SK-N-SH (cell line): ENCODE measurements around the gene ST7. TPM values are rescaled to one million over a fixed set of nuclear protein-coding genes. Genes with fewer than 3 reads are reported as not detected.

Experiments
- CTCF ChIA-PET: fragments of 300-600, 350-600 bp; formaldehyde crosslinking; extraction: SDS; loops from one replicate; lab custom pipeline; 2021; lab: Yijun Ruan, JAX
- POLR2A ChIA-PET: fragments of 350-600 bp; sonication (Branson Sonifier 250); formaldehyde crosslinking; extraction: SDS; loops from one replicate; lab custom pipeline; 2020; ENCODE audit warnings: antibody characterized with exemption, inconsistent platforms; lab: Yijun Ruan, JAX
- DNase-seq: peaks from one replicate; pipeline ENCODE4 v3.0.0; 2012
- H2AFZ ChIP-seq: fragments of 200-600 bp; sonication (generic); 2 replicates; pipeline ENCODE4 v1.8.1; 2016; ENCODE audit warnings: antibody characterized with exemption, mild to moderate bottlenecking, low read depth
- H3F3A ChIP-seq: fragments of 200-600 bp; sonication (generic); replicated peaks from 2 replicates; pipeline ENCODE3; 2016; ENCODE audit warnings: antibody characterized with exemption, mild to moderate bottlenecking; ENCODE audit not compliant: insufficient read depth
- H3K27ac ChIP-seq, 2 experiments: fragments of 200-500 bp in 1 of 2; fragments of 200-600 bp in 1 of 2; sonication (Bioruptor generic) in 1 of 2; sonication (generic), shearing (Covaris generic) in 1 of 2; 2 replicates each; pipeline versions ENCODE4 v1.5.1 to v1.6.1; 2014 to 2016; ENCODE audit warnings: low read depth in 2 of 2, inconsistent platforms in 1 of 2, low read length in 1 of 2, mild to moderate bottlenecking in 1 of 2, mixed read lengths in 1 of 2
- H3K27me3 ChIP-seq: fragments of 200-600 bp; sonication (generic), shearing (Covaris generic); 2 replicates; pipeline ENCODE4 v1.6.1; 2016; ENCODE audit warnings: mixed run types; ENCODE audit not compliant: insufficient read depth
- H3K36me3 ChIP-seq, 2 experiments: fragments of 200-500 bp in 1 of 2; fragments of 200-600 bp in 1 of 2; sonication (Bioruptor generic) in 1 of 2; sonication (generic) in 1 of 2; replicated peaks in 1 of 2; 2 replicates each; pipeline versions ENCODE3 to v1.5.1; 2014 to 2016; ENCODE audit warnings: low read length in 1 of 2, mild to moderate bottlenecking in 1 of 2; ENCODE audit not compliant: insufficient read depth in 2 of 2, control insufficient read depth in 1 of 2
- H3K4me1 ChIP-seq, 2 experiments: fragments of 200-500 bp in 1 of 2; fragments of 200-600 bp in 1 of 2; sonication (Bioruptor generic) in 1 of 2; sonication (generic), shearing (Covaris generic) in 1 of 2; 2 replicates each; pipeline versions ENCODE4 v1.5.1 to v1.6.1; 2014 to 2016; ENCODE audit warnings: low read depth in 1 of 2, low read length in 1 of 2, mixed run types in 1 of 2; ENCODE audit not compliant: insufficient read depth in 2 of 2, control insufficient read depth in 1 of 2
- H3K4me2 ChIP-seq: fragments of 200-600 bp; sonication (generic), shearing (Covaris generic); 2 replicates; pipeline ENCODE4 v1.6.1; 2017; ENCODE audit warnings: mixed run types
- H3K4me3 ChIP-seq, 2 experiments: fragments of 200-500 bp in 1 of 2; fragments of 200-600 bp in 1 of 2; sonication (Bioruptor generic) in 1 of 2; sonication (generic), shearing (Covaris generic) in 1 of 2; 2 replicates each; pipeline versions ENCODE4 v1.5.1 to v1.8.1; 2014 to 2016; ENCODE audit warnings: low read depth in 2 of 2, inconsistent platforms in 1 of 2, low read length in 1 of 2, mild to moderate bottlenecking in 1 of 2, mixed read lengths in 1 of 2, moderate library complexity in 1 of 2
- H3K79me2 ChIP-seq: fragments of 200-600 bp; sonication (generic); 2 replicates; pipeline ENCODE4 v1.8.1; 2017; ENCODE audit warnings: mild to moderate bottlenecking; ENCODE audit not compliant: insufficient read depth
- H3K9ac ChIP-seq: fragments of 200-600 bp; sonication (generic); 2 replicates; pipeline ENCODE4 v1.6.1; 2017; ENCODE audit warnings: mixed run types
- H3K9me2 ChIP-seq: fragments of 200-600 bp; sonication (generic); 2 replicates; pipeline ENCODE4 v1.6.1; 2017; ENCODE audit warnings: mixed run types
- H3K9me3 ChIP-seq: fragments of 200-600 bp; sonication (generic); 2 replicates; pipeline ENCODE4 v1.6.1; 2017; ENCODE audit warnings: mixed run types, mild to moderate bottlenecking, moderate library complexity
- H4K20me1 ChIP-seq: fragments of 200-600 bp; sonication (generic); 2 replicates; pipeline ENCODE4 v1.6.1; 2017; ENCODE audit warnings: mild to moderate bottlenecking, mixed run types; ENCODE audit not compliant: insufficient read depth
- EP300 ChIP-seq, 2 experiments: IDR thresholded peaks; 2 replicates each; pipeline versions ENCODE4 v1.4.0 to v1.6.1; 2012; ENCODE audit warnings: borderline replicate concordance in 1 of 2, low read depth in 1 of 2, low read length in 1 of 2
- EZH2phosphoT487 ChIP-seq: fragments of 200-600 bp; sonication (generic); IDR thresholded peaks from 2 replicates; pipeline ENCODE4 v1.6.1; 2017; ENCODE audit warnings: low read depth, mixed run types, mild to moderate bottlenecking, antibody characterized with exemption, moderate library complexity, borderline replicate concordance
- FOSL2 ChIP-seq: IDR thresholded peaks from 2 replicates; pipeline ENCODE4 v1.4.0; 2012; ENCODE audit warnings: low read depth, mild to moderate bottlenecking, moderate library complexity, borderline replicate concordance
- FOXM1 ChIP-seq: IDR thresholded peaks from 2 replicates; pipeline ENCODE4 v1.4.0; 2012; ENCODE audit warnings: low read depth, mild to moderate bottlenecking
- GABPA ChIP-seq: IDR thresholded peaks from 2 replicates; pipeline ENCODE4 v1.4.0; 2012; ENCODE audit warnings: low read depth, mild to moderate bottlenecking
- JUND ChIP-seq: IDR thresholded peaks from 2 replicates; pipeline ENCODE4 v1.4.0; 2012
- NFIC ChIP-seq: IDR thresholded peaks from 2 replicates; pipeline ENCODE4 v1.4.0; 2012; ENCODE audit warnings: borderline replicate concordance
- RAD21 ChIP-seq: IDR thresholded peaks from 2 replicates; pipeline ENCODE4 v1.6.1; 2012; ENCODE audit warnings: mild to moderate bottlenecking, low read length
- RFX5 ChIP-seq: IDR thresholded peaks from 2 replicates; pipeline ENCODE4 v1.6.1; 2012; ENCODE audit warnings: mild to moderate bottlenecking, improper control_type of control experiment, low read length
- TAF1 ChIP-seq: IDR thresholded peaks from 2 replicates; pipeline ENCODE4 v1.6.1; 2012; ENCODE audit warnings: low read depth, mild to moderate bottlenecking, low read length, moderate library complexity, borderline replicate concordance
- TCF12 ChIP-seq: IDR thresholded peaks from 2 replicates; pipeline ENCODE4 v1.4.0; 2012
- polyA plus RNA-seq, 3 experiments: library from polyadenylated mRNA; depleted of rRNA; stranded (reverse); fragments of >200 nt; gene quantifications; 2 replicates each; pipeline ENCODE4 v1.2.3, GENCODE V29; 2012
- TF ChIP-seq, protein P1 (sequence below): fragments of 150-350 bp; IDR thresholded peaks from 2 replicates; pipeline ENCODE4 v1.6.1; 2017; ENCODE audit warnings: antibody characterized with exemption, low read length, low read depth, borderline replicate concordance
- TF ChIP-seq, protein P2 (sequence below): IDR thresholded peaks from 2 replicates; pipeline ENCODE4 v1.6.1; 2012; ENCODE audit warnings: mild to moderate bottlenecking, low read depth, low read length, moderate library complexity
- TF ChIP-seq, protein P3 (sequence below): IDR thresholded peaks from 2 replicates; pipeline ENCODE4 v1.4.0; 2012; ENCODE audit warnings: low read depth

ST7 gene
- polyA plus RNA-seq, 1 of the 3 experiments (the other 2 are of a cell fraction) = 23.5 TPM

DNA sequence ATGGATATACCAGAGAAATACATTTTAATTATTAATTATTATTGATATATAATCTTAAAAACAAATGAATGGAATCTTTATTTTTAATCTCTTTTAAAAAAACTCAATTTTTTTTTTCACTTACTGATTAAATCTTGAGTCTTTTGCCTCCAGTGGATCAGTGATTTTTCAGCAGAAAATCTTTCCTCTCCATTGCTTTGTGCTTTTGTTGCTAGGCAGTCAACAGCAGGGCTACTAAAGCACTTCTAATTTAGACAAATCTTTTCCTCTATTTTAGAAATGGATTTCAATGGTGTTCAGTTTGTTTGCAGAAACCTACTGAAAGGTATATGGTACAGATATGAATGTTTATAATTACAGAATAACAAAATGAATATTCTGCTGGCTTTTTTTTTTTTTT, 143.6 kb downstream of the ST7 start:
- CTCF ChIA-PET = interaction anchor here (0.8 to 1.7 kb wide), 5 partner anchors 9 to 108 kb away, joined by 3 to 4 read pairs (median 3); no protein-coding TSS in a partner anchor
- Histone ChIP-seq H3K9me3 (no peaks in the 10 kb centered on the region), H3K4me3 (no peak overlapping the region), H3K9me2 (no peaks in the 10 kb centered on the region), H3K9ac (no peak overlapping the region), H4K20me1 (no peaks in the 10 kb centered on the region)
- TF ChIP-seq RFX5 = no peak; the same call in 1 of the 2 replicates
- TF ChIP-seq RAD21 = no peak
- no peak for TF ChIP-seq EZH2phosphoT487
- TF ChIP-seq FOXM1 = no peak
- no peak for TF ChIP-seq JUND
- TF ChIP-seq, protein P1, sequence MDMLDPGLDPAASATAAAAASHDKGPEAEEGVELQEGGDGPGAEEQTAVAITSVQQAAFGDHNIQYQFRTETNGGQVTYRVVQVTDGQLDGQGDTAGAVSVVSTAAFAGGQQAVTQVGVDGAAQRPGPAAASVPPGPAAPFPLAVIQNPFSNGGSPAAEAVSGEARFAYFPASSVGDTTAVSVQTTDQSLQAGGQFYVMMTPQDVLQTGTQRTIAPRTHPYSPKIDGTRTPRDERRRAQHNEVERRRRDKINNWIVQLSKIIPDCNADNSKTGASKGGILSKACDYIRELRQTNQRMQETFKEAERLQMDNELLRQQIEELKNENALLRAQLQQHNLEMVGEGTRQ = no peak
- no peak for TF ChIP-seq FOSL2
- TF ChIP-seq, protein P2, sequence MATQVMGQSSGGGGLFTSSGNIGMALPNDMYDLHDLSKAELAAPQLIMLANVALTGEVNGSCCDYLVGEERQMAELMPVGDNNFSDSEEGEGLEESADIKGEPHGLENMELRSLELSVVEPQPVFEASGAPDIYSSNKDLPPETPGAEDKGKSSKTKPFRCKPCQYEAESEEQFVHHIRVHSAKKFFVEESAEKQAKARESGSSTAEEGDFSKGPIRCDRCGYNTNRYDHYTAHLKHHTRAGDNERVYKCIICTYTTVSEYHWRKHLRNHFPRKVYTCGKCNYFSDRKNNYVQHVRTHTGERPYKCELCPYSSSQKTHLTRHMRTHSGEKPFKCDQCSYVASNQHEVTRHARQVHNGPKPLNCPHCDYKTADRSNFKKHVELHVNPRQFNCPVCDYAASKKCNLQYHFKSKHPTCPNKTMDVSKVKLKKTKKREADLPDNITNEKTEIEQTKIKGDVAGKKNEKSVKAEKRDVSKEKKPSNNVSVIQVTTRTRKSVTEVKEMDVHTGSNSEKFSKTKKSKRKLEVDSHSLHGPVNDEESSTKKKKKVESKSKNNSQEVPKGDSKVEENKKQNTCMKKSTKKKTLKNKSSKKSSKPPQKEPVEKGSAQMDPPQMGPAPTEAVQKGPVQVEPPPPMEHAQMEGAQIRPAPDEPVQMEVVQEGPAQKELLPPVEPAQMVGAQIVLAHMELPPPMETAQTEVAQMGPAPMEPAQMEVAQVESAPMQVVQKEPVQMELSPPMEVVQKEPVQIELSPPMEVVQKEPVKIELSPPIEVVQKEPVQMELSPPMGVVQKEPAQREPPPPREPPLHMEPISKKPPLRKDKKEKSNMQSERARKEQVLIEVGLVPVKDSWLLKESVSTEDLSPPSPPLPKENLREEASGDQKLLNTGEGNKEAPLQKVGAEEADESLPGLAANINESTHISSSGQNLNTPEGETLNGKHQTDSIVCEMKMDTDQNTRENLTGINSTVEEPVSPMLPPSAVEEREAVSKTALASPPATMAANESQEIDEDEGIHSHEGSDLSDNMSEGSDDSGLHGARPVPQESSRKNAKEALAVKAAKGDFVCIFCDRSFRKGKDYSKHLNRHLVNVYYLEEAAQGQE = no peak
- TF ChIP-seq EP300 (IDR thresholded peaks at IDR 0.05; ENCODE audit: borderline replicate concordance in 1 of 2, low read depth in 1 of 2, low read length in 1 of 2) = no peak
- no peak for TF ChIP-seq NFIC
- TF ChIP-seq, protein P3, sequence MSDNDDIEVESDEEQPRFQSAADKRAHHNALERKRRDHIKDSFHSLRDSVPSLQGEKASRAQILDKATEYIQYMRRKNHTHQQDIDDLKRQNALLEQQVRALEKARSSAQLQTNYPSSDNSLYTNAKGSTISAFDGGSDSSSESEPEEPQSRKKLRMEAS = no peak
- TF ChIP-seq TAF1 = no peak
- no peak for TF ChIP-seq GABPA
- TF ChIP-seq TCF12 = no peak
- TF ChIP-seq, all 33 proteins: peak for 0
- Histone ChIP-seq H3K27ac (peak overlapping the region; percentile 38 to 44; a peak in 2 of 4 replicates), H3F3A (peaks cover 19% of the 10 kb centered on the region), H3K4me2 (no peak overlapping the region), H3K79me2 (peaks cover 6% of the 10 kb centered on the region), H2AFZ (no peak overlapping the region), H3K27me3 (no peaks in the 10 kb centered on the region), H3K36me3 (no peaks in the 10 kb centered on the region), H3K4me1 (peaks cover 4 to 10% of the 10 kb centered on the region in 2 experiments; a peak in 3 of 4 replicates)
- POLR2A ChIA-PET = no interaction called here
- no peak for DNase-seq
